Neuronal stem cell (in vitro differentiated cells): ENCODE data around the gene ART5.

ENCODE experiments used
- DNase-seq: peaks from one replicate; pipeline ENCODE4 v3.0.0-alpha.2; 2013; ENCODE audit warnings: low spot score
- H2AFZ ChIP-seq: one replicate; pipeline ENCODE4 v1.6.1; 2013; ENCODE audit warnings: mild to moderate bottlenecking, low read length, inconsistent platforms
- H2AK5ac ChIP-seq: 2 replicates; pipeline ENCODE4 v1.6.1; 2013; ENCODE audit warnings: low read depth, mild to moderate bottlenecking, inconsistent platforms, low read length, moderate library complexity, mixed read lengths
- H2BK120ac ChIP-seq: 2 replicates; pipeline ENCODE4 v1.6.1; 2013; ENCODE audit warnings: low read depth, mild to moderate bottlenecking, inconsistent platforms, low read length, moderate library complexity, mixed read lengths
- H2BK12ac ChIP-seq: one replicate; pipeline ENCODE4 v1.6.1; 2013; ENCODE audit warnings: low read length, inconsistent platforms
- H2BK15ac ChIP-seq: 2 replicates; pipeline ENCODE4 v1.6.1; 2013; ENCODE audit warnings: mild to moderate bottlenecking, low read length, inconsistent platforms, mixed read lengths
- H2BK5ac ChIP-seq: one replicate; pipeline ENCODE4 v1.6.1; 2013; ENCODE audit warnings: inconsistent platforms, mild to moderate bottlenecking, low read length, moderate library complexity
- H3K14ac ChIP-seq: one replicate; pipeline ENCODE4 v1.6.1; 2013; ENCODE audit warnings: low read length, inconsistent platforms
- H3K18ac ChIP-seq: 2 replicates; pipeline ENCODE4 v1.6.1; 2013; ENCODE audit warnings: low read length, inconsistent platforms
- H3K23ac ChIP-seq: 2 replicates; pipeline ENCODE4 v1.6.1; 2013; ENCODE audit warnings: low read depth, mild to moderate bottlenecking, mixed read lengths, low read length, inconsistent platforms; ENCODE audit not compliant: poor library complexity
- H3K27ac ChIP-seq: replicated peaks from 3 replicates; pipeline ENCODE4 v1.5.1; 2013; ENCODE audit warnings: low read length, inconsistent platforms
- H3K27me3 ChIP-seq, 3 experiments: 2 replicates each; pipeline ENCODE4 v1.6.1; 2013; ENCODE audit warnings: low read length in 3 of 3, mild to moderate bottlenecking in 2 of 3, inconsistent platforms in 1 of 3, low read depth in 1 of 3, mixed read lengths in 1 of 3, moderate library complexity in 1 of 3; ENCODE audit not compliant: control insufficient read depth in 3 of 3, insufficient read depth in 3 of 3
- H3K36me3 ChIP-seq, 2 donors: replicated peaks in 1 of 2; 2 replicates each; pipeline ENCODE4 v1.6.1; 2013; ENCODE audit warnings: low read length in 2 of 2; ENCODE audit not compliant: control insufficient read depth in 2 of 2, insufficient read depth in 2 of 2
- H3K4ac ChIP-seq: 2 replicates; pipeline ENCODE4 v1.6.1; 2013; ENCODE audit warnings: inconsistent platforms, mild to moderate bottlenecking, low read length, moderate library complexity
- H3K4me1 ChIP-seq, 2 donors: 1 replicate in 1 of 2; 2 replicates in 1 of 2; pipeline ENCODE4 v1.6.1; 2013; ENCODE audit warnings: low read length in 2 of 2, low read depth in 1 of 2; ENCODE audit not compliant: control insufficient read depth in 2 of 2, insufficient read depth in 1 of 2
- H3K4me2 ChIP-seq: one replicate; pipeline ENCODE4 v1.6.1; 2013; ENCODE audit warnings: mild to moderate bottlenecking, low read length, inconsistent platforms; ENCODE audit not compliant: insufficient read depth, poor library complexity, severe bottlenecking
- H3K4me3 ChIP-seq, 2 donors: 2 replicates each; pipeline ENCODE4 v1.5.1; 2013; ENCODE audit warnings: low read length in 2 of 2, mild to moderate bottlenecking in 2 of 2, inconsistent platforms in 1 of 2, moderate library complexity in 1 of 2
- H3K79me1 ChIP-seq: one replicate; pipeline ENCODE4 v1.6.1; 2013; ENCODE audit warnings: low read depth, mild to moderate bottlenecking, inconsistent platforms, low read length, moderate library complexity
- H3K9ac ChIP-seq: one replicate; pipeline ENCODE4 v1.6.1; 2013; ENCODE audit warnings: mild to moderate bottlenecking, low read depth, low read length, inconsistent platforms; ENCODE audit not compliant: poor library complexity
- H3K9me3 ChIP-seq, 2 donors: replicated peaks in 1 of 2; 2 replicates each; pipeline versions ENCODE3 to v1.6.1; 2013; ENCODE audit warnings: low read length in 2 of 2, mild to moderate bottlenecking in 2 of 2, inconsistent platforms in 1 of 2, low read depth in 1 of 2, mixed read lengths in 1 of 2, moderate library complexity in 1 of 2; ENCODE audit not compliant: control insufficient read depth in 2 of 2, insufficient read depth in 1 of 2
- H4K8ac ChIP-seq: one replicate; pipeline ENCODE4 v1.6.1; 2013; ENCODE audit warnings: low read depth, mild to moderate bottlenecking, inconsistent platforms, low read length, moderate library complexity
- H4K91ac ChIP-seq: one replicate; pipeline ENCODE4 v1.6.1; 2013; ENCODE audit warnings: low read length, low read depth, mild to moderate bottlenecking, inconsistent platforms; ENCODE audit not compliant: poor library complexity
- WGBS, 2 donors: extraction: QIAGEN DNeasy Blood & Tissue Kit; methylation state at CpG; one replicate each; pipeline ENCODE4 v1.1.7; 2013; ENCODE audit warnings: missing lambda C conversion rate in 2 of 2, mixed read lengths in 1 of 2; ENCODE audit not compliant: insufficient read length in 2 of 2, insufficient replicate concordance in 1 of 2; ENCODE audit errors: extremely low coverage in 2 of 2; 5-methylcytosine and 5-hydroxymethylcytosine counted together

The ART5 gene

GRCh38 chr11:3667149-3668035, 25.6 kb upstream of the ART5 start:
- H3K36me3 ChIP-seq, result peaks cover 24 to 77% of the 10 kb centered on the region in 2 donors
- no peaks in the 10 kb centered on the region for H3K9me3 ChIP-seq
- H3K4ac ChIP-seq, result no peak overlapping the region
- no peak overlapping the region for H2BK120ac ChIP-seq
- H2BK15ac ChIP-seq, result no peak overlapping the region
- H2AFZ ChIP-seq, result no peak overlapping the region
- no peak overlapping the region for H3K4me3 ChIP-seq
- H3K9ac ChIP-seq, result no peak overlapping the region
- H3K4me1 ChIP-seq, result peaks cover 0 to 6% of the 10 kb centered on the region in 2 donors
- DNase-seq, result no peak
- peak overlapping the region; percentile 54 for H4K8ac ChIP-seq
- H2BK5ac ChIP-seq, result no peak overlapping the region
- peak overlapping the region; percentile 16 for H2BK12ac ChIP-seq
- H2AK5ac ChIP-seq, result no peak overlapping the region
- H3K27ac ChIP-seq, result no peak overlapping the region
- no peak overlapping the region for H3K4me2 ChIP-seq
- H3K79me1 ChIP-seq, result no peaks in the 10 kb centered on the region
- H3K14ac ChIP-seq, result peak overlapping the region; percentile 73
- peak overlapping the region; percentile 54 for H3K18ac ChIP-seq
- no peaks in the 10 kb centered on the region for H3K27me3 ChIP-seq
- no peak overlapping the region for H4K91ac ChIP-seq
- H3K23ac ChIP-seq, result peak overlapping the region; percentile 92
- WGBS, 2 donors, result no CpG with 5 or more reads among the region's 89 CpGs

DNA sequence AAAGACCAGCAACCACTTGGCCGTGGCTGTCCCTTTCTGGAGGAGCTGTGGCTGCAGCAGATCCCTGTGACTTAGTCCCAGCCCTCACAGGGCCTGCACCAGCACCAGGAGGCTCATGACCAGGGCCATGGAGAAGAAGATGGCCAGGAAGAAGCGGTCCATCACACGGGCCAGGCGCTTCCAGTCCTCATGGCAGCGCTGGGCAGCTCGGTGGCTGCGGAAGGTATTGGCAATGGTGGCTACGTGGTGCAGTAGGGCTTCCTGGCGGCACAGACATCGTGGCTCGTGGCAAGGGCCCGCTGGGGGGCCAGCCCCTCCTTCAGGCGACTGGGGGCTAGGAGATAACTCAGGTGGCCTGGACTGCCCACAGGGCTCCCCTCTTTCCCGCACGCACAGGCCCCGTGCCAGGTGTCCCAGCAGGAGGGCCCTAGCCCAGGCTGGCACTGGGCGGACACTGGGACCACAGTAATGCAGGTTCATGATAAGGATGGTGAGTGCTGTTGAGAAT, 24.3 kb upstream of the ART5 start:
- no peaks in the 10 kb centered on the region for H3K79me1 ChIP-seq
- no CpG with 5 or more reads among the region's 17 CpGs for WGBS, 2 donors
- peaks cover 0 to 1% of the 10 kb centered on the region in 2 donors for H3K9me3 ChIP-seq

GRCh38 chr11:3665336-3666022, 23.7 kb upstream of the ART5 start:
- H3K9me3 ChIP-seq, result peaks cover 0 to 1% of the 10 kb centered on the region in 2 donors
- H3K4me1 ChIP-seq, result no peaks in the 10 kb centered on the region
- no peaks in the 10 kb centered on the region for H3K27me3 ChIP-seq
- no peak overlapping the region for H2BK12ac ChIP-seq
- H4K8ac ChIP-seq, result no peak overlapping the region
- H3K79me1 ChIP-seq, result no peaks in the 10 kb centered on the region
- no peak overlapping the region for H4K91ac ChIP-seq
- H2BK5ac ChIP-seq, result no peak overlapping the region
- no peak overlapping the region for H2BK120ac ChIP-seq
- no peak overlapping the region for H2AK5ac ChIP-seq
- no peak overlapping the region for H3K18ac ChIP-seq
- no peak overlapping the region for H3K27ac ChIP-seq
- H2AFZ ChIP-seq, result no peak overlapping the region
- no peak for DNase-seq
- H3K4me2 ChIP-seq, result no peak overlapping the region
- no peak overlapping the region for H3K14ac ChIP-seq
- no peak overlapping the region for H3K9ac ChIP-seq
- H3K4me3 ChIP-seq, result no peak overlapping the region
- no peak overlapping the region for H3K4ac ChIP-seq
- peaks cover 17 to 58% of the 10 kb centered on the region in 2 donors for H3K36me3 ChIP-seq
- H2BK15ac ChIP-seq, result no peak overlapping the region
- no CpG with 5 or more reads among the region's 6 CpGs for WGBS, 2 donors
- no peak overlapping the region for H3K23ac ChIP-seq

More for the DNA sequence above, 24.3 kb upstream of the ART5 start:
- Histone ChIP-seq H2BK5ac (no peak overlapping the region), H3K36me3 (peaks cover 19 to 63% of the 10 kb centered on the region in 2 donors), H3K4me1 (no peaks in the 10 kb centered on the region), H2AFZ (no peak overlapping the region), H3K9ac (peak overlapping the region; percentile 12), H3K18ac (peak overlapping the region; percentile 60), H2BK12ac (no peak overlapping the region), H2AK5ac (no peak overlapping the region), H3K4ac (no peak overlapping the region), H3K14ac (no peak overlapping the region), H3K4me3 (no peak overlapping the region), H2BK15ac (no peak overlapping the region), H3K23ac (no peak overlapping the region), H4K91ac (no peak overlapping the region), H3K27ac (no peak overlapping the region), H2BK120ac (no peak overlapping the region), H4K8ac (no peak overlapping the region), H3K4me2 (no peak overlapping the region), H3K27me3 (no peaks in the 10 kb centered on the region)
- no peak for DNase-seq
